ENCODE data around the gene FRMPD4. TPM values are rescaled to one million over a fixed set of nuclear protein-coding genes. Genes with fewer than 3 reads are reported as not detected.

FRMPD4 gene
- total RNA-seq, 1 experiment from 2014 or later, result 1.4 TPM

- ChIA-PET POLR2A (no interaction called here), CTCF (interaction anchor here (1.6 kb wide), 1 partner anchor 23 kb away, joined by 5 read pairs; no protein-coding TSS in a partner anchor)
- Mint-ChIP-seq H3K36me3 (no peaks in the 10 kb centered on the region), H3K9me3 (no peaks in the 10 kb centered on the region), H3K4me1 (peaks cover 14% of the 10 kb centered on the region), H3K4me3 (no peak overlapping the region), H3K27ac (no peak overlapping the region), H3K27me3 (ENCODE audit: low read depth) (no peaks in the 10 kb centered on the region)
- TF ChIP-seq, protein P1, sequence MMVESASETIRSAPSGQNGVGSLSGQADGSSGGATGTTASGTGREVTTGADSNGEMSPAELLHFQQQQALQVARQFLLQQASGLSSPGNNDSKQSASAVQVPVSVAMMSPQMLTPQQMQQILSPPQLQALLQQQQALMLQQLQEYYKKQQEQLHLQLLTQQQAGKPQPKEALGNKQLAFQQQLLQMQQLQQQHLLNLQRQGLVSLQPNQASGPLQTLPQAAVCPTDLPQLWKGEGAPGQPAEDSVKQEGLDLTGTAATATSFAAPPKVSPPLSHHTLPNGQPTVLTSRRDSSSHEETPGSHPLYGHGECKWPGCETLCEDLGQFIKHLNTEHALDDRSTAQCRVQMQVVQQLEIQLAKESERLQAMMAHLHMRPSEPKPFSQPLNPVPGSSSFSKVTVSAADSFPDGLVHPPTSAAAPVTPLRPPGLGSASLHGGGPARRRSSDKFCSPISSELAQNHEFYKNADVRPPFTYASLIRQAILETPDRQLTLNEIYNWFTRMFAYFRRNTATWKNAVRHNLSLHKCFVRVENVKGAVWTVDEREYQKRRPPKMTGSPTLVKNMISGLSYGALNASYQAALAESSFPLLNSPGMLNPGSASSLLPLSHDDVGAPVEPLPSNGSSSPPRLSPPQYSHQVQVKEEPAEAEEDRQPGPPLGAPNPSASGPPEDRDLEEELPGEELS (CRISPR knock-in tag; IDR thresholded peaks at IDR 0.05), result no peak
- TF ChIP-seq SOX15 (CRISPR knock-in tag; IDR thresholded peaks at IDR 0.05), result no peak
- no peak for TF ChIP-seq OVOL2 (CRISPR knock-in tag; IDR thresholded peaks at IDR 0.05; ENCODE audit: borderline replicate concordance)
- no peak for TF ChIP-seq NFATC4 (CRISPR knock-in tag; IDR thresholded peaks at IDR 0.05)
- TF ChIP-seq, protein P2, sequence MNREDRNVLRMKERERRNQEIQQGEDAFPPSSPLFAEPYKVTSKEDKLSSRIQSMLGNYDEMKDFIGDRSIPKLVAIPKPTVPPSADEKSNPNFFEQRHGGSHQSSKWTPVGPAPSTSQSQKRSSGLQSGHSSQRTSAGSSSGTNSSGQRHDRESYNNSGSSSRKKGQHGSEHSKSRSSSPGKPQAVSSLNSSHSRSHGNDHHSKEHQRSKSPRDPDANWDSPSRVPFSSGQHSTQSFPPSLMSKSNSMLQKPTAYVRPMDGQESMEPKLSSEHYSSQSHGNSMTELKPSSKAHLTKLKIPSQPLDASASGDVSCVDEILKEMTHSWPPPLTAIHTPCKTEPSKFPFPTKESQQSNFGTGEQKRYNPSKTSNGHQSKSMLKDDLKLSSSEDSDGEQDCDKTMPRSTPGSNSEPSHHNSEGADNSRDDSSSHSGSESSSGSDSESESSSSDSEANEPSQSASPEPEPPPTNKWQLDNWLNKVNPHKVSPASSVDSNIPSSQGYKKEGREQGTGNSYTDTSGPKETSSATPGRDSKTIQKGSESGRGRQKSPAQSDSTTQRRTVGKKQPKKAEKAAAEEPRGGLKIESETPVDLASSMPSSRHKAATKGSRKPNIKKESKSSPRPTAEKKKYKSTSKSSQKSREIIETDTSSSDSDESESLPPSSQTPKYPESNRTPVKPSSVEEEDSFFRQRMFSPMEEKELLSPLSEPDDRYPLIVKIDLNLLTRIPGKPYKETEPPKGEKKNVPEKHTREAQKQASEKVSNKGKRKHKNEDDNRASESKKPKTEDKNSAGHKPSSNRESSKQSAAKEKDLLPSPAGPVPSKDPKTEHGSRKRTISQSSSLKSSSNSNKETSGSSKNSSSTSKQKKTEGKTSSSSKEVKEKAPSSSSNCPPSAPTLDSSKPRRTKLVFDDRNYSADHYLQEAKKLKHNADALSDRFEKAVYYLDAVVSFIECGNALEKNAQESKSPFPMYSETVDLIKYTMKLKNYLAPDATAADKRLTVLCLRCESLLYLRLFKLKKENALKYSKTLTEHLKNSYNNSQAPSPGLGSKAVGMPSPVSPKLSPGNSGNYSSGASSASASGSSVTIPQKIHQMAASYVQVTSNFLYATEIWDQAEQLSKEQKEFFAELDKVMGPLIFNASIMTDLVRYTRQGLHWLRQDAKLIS (CRISPR knock-in tag; IDR thresholded peaks at IDR 0.05; ENCODE audit: borderline replicate concordance), result no peak
- TF ChIP-seq ATF1 (CRISPR knock-in tag; IDR thresholded peaks at IDR 0.05), result no peak
- TF ChIP-seq IRF2 (CRISPR knock-in tag; IDR thresholded peaks at IDR 0.05; ENCODE audit: borderline replicate concordance, low read depth), result no peak
- TF ChIP-seq, protein P3, sequence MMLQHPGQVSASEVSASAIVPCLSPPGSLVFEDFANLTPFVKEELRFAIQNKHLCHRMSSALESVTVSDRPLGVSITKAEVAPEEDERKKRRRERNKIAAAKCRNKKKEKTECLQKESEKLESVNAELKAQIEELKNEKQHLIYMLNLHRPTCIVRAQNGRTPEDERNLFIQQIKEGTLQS (CRISPR knock-in tag; conservative IDR thresholded peaks at IDR 0.05), result no peak
- TF ChIP-seq FOXK1 (CRISPR knock-in tag; IDR thresholded peaks at IDR 0.05), result no peak
- TF ChIP-seq, protein P4, sequence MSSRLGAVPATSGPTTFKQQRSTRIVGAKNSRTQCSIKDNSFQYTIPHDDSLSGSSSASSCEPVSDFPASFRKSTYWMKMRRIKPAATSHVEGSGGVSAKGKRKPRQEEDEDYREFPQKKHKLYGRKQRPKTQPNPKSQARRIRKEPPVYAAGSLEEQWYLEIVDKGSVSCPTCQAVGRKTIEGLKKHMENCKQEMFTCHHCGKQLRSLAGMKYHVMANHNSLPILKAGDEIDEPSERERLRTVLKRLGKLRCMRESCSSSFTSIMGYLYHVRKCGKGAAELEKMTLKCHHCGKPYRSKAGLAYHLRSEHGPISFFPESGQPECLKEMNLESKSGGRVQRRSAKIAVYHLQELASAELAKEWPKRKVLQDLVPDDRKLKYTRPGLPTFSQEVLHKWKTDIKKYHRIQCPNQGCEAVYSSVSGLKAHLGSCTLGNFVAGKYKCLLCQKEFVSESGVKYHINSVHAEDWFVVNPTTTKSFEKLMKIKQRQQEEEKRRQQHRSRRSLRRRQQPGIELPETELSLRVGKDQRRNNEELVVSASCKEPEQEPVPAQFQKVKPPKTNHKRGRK (CRISPR knock-in tag; IDR thresholded peaks at IDR 0.05; ENCODE audit: borderline replicate concordance), result no peak
- no peak for TF ChIP-seq ZNF396 (CRISPR knock-in tag; IDR thresholded peaks at IDR 0.05; ENCODE audit: borderline replicate concordance)
- no peak for TF ChIP-seq TCF7 (CRISPR knock-in tag; IDR thresholded peaks at IDR 0.05; ENCODE audit: low read depth)
- TF ChIP-seq AR (CRISPR knock-in tag; IDR thresholded peaks at IDR 0.05), result no peak
- no peak for TF ChIP-seq RORB (CRISPR knock-in tag; IDR thresholded peaks at IDR 0.05)
- no peak for TF ChIP-seq ZMAT4 (CRISPR knock-in tag; IDR thresholded peaks at IDR 0.05)
- TF ChIP-seq NR1H2 (CRISPR knock-in tag; IDR thresholded peaks at IDR 0.05), result no peak
- no peak for TF ChIP-seq CREM (CRISPR knock-in tag; IDR thresholded peaks at IDR 0.05)
- TF ChIP-seq ESRRA (CRISPR knock-in tag; IDR thresholded peaks at IDR 0.05; ENCODE audit: borderline replicate concordance), result no peak
- TF ChIP-seq NR2C2 (CRISPR knock-in tag; IDR thresholded peaks at IDR 0.05), result no peak
- no peak for TF ChIP-seq ZNF281 (CRISPR knock-in tag; IDR thresholded peaks at IDR 0.05)
- ATAC-seq (no peak), DNase-seq (ENCODE audit: low spot score) (no peak)
Measured at GRCh38 chrX:12747433-12747832, 609.2 kb downstream of the FRMPD4 start.

Data from WTC11 (cell line).